Stimulated activated CD8-positive, alpha-beta memory T cell treated with anti-CD3 and anti-CD28 coated beads, Interleukin-7, amount 100 ng/mL, for 1 hour (primary cell): ENCODE measurements around the gene CD300H.

ENCODE experiments used
- DNase-seq, 2 donors: peaks; one replicate each; pipeline ENCODE4 v3.0.0-alpha.2; 2020; ENCODE audit warnings: low read depth in 2 of 2

CD300H gene

GRCh38 chr17:74567397-74567796, at the start of gene CD300H:
CD300H (minus strand) TSS chr17:74567509.
- DNase-seq = no peak

DNA sequence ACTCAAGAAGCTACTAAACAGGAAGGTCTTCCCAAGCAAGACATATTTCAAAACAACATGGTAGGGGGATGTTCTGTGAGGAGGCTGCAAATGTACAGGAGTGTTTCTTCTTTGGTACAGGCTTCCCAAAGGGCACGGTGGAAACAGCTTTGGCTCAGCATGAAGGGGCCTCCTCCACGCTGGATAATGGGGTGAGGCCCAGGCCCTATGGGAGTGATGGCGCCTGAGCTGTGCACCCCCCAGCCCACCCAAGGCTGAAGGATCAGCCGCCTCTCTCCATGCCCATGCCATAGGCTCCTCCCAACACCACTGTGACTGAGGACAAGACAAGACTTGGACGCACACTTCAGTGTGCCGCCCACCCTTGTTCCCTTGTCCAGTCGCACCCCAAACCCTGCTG, 49.4 kb upstream of the CD300H start:
- no peak for DNase-seq

DNA sequence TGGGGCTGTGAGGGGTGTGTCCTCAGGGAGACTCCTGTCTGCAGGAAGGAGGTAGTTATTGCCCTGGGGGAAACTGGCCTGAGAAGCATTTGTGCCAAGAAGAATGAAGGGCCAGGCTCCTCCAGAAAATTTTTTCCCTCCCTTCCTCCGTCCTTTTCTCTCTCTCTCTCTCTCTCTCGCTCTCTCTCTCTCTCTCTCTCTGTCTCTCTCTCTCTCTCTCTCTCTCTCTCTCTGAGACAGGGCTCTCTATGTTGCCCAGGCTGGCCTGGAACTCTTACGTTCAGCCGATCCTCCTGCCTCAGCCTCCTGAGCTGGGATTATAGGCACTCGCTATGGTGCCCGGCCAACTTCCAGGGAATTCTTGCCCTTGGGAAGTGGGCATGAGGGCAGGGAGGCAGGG, 44.7 kb upstream of the CD300H start:
- DNase-seq = no peak

DNA sequence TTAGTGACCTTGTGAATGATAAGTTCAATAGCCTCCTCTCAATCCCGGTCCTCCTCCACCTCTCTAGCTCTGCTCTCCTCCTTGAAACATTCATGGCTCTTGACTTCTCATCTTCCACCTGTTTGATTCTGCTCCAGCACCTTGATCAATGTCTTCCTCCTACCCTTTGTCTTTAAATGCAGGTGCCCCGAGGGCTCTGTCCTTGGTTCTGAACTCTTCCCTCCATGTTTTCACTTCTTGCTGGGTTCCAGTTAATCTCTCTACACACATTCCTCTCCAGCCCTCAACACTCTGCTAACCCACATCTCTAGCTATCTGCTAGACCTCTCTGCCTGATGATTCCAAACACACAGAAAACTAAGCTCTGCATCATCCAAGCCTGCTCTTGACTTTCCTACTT, 42.8 kb upstream of the CD300H start:
- DNase-seq = no peak

DNA sequence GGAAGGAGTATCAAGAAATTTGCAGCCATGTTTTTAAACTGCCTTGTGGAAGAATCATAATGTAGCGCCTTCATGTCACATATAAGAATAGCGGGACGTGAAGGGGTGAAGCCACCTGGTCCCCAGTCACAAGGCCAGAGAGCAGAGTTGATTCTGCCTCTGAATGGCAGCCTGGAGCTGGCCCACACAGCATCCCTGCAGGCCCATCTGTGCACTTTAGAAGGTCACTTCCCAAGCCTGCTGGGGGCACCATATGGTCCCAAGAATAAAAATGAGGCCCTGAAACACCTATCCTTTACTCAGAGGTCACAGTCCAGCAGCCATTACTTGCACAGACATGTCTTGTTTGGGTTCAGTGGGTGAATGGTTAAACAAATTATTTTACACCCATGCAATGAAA, 41.2 kb upstream of the CD300H start:
- no peak for DNase-seq

- no peak for DNase-seq
Measured at GRCh38 chr17:74607221-74607620, 39.9 kb upstream of the CD300H start.

- DNase-seq = no peak
Measured at GRCh38 chr17:74606050-74606449, 38.7 kb upstream of the CD300H start.

DNA sequence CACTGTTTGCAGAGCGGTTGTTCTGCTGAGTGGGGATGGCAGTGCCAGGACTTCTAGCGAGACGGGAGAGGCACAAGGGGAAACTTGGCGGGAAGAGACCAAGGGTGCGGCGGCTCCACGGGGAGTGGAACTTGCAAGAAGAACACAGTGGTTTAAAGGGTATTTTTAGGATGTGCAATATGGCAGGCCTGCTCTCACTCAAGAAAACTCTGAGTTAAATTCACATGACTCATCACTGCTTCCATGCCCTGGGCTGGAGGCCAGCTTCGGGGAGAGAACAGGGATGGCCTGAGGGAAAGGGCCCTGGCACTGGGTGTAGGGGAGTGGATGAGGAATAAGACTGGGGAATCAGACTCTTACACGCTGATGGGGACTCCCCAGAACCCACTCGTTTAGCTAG, 38.1 kb upstream of the CD300H start:
- no peak for DNase-seq

DNA sequence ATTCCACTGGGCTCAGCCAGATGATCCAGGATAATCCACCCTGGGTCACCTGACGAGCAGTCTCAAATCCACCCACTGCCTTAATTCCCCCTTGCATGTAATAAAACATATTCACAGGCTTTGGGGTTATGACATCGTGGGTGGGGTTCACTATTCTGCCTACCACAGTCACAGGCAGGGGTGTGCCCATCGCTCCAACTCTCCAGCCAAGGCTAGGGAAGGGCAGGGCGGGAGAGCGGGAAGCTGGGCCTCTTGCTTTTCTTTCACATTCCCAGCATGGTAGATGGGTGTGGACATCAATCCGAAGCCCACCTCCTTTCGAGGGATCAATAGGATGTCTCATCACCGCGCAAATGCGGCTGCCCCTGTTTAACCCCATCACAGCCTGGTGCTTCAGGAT, 37.5 kb upstream of the CD300H start:
- no peak for DNase-seq

DNA sequence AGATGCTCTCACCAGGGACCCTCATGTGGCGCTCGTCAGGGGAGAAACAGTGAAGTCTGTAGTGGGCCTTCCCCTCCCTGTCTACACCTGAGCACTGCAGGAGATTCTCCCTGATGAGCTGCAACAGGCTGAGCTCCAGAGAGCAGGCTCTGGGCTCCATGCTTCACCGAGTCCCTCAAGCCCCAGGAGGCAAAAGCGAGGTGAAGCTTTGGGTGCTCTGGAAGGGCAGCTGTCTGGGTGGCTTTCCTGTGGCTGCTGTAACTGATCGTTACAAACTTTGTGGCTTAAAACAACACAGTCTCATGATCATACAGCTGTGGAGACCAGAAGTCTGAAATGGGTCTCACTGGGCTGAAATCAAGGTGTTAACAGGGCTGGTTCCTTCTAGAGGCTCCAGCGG, 36.9 kb upstream of the CD300H start:
- DNase-seq = no peak

DNA sequence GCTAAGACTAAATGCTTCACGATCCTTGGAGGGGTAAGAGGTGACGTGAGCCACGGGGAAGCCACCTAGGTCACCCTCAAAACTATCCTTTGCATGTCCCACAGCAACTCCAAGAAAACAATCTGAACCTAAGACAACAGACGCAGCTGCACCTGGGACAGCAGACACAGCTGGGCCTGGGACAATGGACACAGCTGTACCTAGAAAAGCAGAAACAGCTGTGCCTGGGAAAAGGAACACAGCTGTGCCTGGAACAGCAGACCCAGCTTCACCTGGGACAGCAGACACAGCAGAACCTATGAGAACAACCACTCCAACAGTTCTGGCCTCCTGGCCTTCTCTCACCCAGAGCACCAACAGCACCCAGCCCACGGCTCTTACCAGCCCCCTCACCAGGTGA, 36.4 kb upstream of the CD300H start:
- no peak for DNase-seq

GRCh38 chr17:74603037-74603635, 35.8 kb upstream of the CD300H start:
- DNase-seq = no peak

DNA sequence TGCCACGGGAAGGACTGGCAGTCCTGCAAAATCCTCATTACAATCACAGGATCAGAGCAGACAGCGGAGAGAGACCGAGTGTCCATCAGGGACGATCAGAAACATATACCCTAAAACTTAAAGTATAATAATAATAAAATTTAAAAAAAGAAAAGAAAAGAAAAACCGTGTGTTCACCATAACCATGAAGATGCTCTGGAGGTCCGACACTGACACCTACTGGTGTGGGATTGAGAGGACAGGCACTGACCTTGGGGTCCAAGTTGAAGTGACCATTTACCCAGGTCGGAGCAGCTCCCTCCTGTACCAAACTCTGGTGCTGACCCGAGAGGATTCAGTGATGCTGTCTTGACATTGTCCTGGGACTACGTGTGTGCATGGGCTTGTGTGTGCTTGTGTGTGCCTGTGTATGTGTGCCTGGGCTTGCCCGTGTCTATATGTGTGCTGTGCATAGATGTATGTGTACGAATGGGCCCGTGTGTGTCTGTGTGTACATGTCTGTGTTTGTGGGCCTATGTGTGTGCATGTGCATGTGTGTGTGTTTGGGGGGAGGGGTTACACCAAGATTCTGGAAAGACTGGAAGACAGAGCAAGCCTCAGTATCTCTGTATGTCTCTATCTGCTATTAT, 34.7 kb upstream of the CD300H start:
- DNase-seq = no peak

DNA sequence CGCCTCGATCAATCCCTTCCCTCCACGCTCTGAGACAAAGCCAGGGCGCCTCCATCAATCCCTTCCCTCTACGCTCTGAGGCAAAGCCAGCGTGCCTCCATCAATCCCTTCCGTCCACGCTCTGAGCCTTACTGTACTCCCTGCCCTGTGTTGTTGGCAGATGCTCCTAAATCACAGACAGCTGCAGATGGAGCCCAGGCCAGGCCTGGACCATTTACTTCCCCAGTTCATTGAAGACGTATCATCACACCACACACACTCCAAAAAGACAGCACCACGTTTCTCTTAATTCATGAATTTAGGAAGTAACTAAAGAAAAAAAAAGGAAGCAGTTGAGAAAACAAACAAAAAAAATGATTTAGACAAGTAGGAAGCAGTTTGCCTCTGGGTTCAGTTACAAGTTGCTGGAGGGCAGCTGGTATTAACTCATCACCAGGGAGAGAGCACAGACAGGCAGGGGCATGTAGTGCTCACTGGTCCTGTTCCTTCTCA, 32.2 kb upstream of the CD300H start:
- DNase-seq = no peak

- no peak for DNase-seq
Measured at GRCh38 chr17:74599023-74599399, 31.7 kb upstream of the CD300H start.

- DNase-seq = no peak
Measured at GRCh38 chr17:74598346-74599022, 31.2 kb upstream of the CD300H start.

DNA sequence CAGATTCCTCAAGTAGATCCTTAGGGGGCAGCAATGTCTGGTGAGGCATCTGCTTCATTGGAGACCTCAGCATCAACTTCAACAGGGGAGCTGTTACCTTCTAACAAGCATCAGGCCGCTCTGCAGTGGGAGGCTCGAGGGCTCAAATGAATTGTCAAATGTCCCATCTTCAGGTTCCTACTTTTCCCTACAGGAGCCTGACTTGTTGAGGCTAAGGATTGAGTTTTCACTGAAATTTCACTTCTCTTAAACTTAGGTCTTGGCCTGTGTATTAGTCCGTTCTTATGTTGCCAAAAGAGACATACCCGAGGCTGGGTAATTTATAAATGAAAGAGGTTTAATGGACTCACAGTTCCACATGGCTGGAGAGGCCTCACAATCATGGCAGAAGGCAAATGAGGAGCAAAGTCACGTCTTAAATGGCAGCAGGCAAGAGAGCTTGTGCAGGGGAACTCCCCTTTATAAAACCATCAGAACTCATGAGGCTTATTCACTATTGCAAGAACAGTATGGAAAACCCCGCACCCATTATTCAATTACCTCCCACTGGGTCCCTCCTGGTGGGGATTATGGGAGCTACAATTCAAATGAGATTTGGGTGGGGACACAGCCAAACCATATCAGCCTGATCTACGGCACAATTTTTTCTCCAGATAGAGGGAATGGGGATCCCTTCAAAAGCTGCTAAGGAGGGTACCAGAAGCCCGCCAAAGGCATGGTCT, 29.9 kb upstream of the CD300H start:
- DNase-seq = no peak

- no peak for DNase-seq
Measured at GRCh38 chr17:74595037-74595750, 27.9 kb upstream of the CD300H start.

GRCh38 chr17:74592087-74592990, 25.0 kb upstream of the CD300H start, which contains the start of gene CD300LD:
CD300LD (minus strand) TSS chr17:74592283; CDS start chr17:74592202, 81 bp downstream.
- DNase-seq = no peak

GRCh38 chr17:74591503-74591902, 24.2 kb upstream of the CD300H start:
- no peak for DNase-seq

DNA sequence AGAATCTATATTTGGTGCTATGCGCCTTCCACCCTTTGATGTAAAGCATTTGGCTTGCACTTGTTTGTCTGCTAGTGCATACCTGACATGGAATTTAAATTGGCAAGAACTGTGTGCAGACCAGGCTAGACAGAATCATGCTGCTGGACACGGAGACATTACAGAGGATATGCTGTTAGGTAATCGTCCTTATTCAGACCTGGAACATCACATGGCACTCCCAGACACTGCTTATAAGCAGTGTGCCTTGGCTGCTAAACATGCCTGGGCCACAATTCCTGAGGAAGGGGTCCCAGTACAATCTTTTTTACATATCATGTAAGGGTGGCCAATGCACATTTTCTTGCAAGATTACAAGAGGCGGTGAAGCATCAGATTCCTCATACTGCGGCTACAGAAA, 18.4 kb upstream of the CD300H start:
- no peak for DNase-seq
